ENCODE data around the gene DPH2. TPM values are rescaled to one million over a fixed set of nuclear protein-coding genes. Genes with fewer than 3 reads are reported as not detected.

Gene DPH2
- total RNA-seq, 1 donor from 2014 or later, result 25.3 TPM

DNA sequence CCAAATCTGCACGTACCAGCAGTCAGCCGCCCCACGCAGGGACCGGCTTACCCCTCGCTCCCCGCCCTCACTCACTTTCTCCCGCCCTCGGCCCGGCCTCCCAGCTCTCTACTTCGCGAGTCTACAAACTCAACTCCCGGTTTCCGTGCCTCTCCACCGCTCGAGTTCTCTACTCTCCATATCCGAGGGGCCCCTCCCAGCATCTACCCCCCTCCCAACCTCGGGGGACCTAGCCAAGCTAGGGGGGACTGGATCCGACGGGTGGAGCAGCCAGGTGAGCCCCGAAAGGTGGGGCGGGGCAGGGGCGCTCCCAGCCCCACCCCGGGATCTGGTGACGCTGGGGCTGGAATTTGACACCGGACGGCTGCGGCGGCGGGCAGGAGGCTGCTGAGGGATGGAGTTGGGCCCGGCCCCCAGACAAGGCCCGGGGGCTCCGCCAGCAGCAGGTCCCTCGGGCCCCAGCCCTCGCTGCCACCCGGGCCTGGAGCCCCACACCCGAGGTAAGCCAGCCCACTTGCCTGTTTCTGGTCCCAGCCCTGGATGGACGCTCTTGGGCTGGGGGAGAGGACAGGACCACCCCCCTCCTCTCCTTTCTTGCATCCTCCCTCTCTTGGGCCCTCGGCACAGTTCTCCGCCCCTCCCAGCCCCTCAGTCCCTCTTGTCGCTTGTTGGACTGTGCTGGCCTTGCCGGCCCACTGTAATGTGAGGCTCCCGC is 36.3 kb upstream of the DPH2 start, which contains the start of gene ARTN:
TSS of gene ARTN (plus strand) at position 416 of the 715 bp plus-strand sequence. CDS start 1,856 bp downstream, outside the sequence.
- DNase-seq, result no peak
- Mint-ChIP-seq H3K36me3 (ENCODE audit: unreplicated experiment) (peaks cover 7% of the 10 kb centered on the region), H3K27ac (ENCODE audit: unreplicated experiment) (peak within 1 kb of the TSS; percentile 20), H3K4me3 (ENCODE audit: unreplicated experiment) (peak within 1 kb of the TSS; percentile 60), H3K27me3 (ENCODE audit: unreplicated experiment) (peaks cover 17% of the 10 kb centered on the region), H3K4me1 (ENCODE audit: low read depth, unreplicated experiment) (peaks cover 17% of the 10 kb centered on the region), H3K9me3 (ENCODE audit: unreplicated experiment) (peaks cover 8% of the 10 kb centered on the region)
- TF ChIP-seq, protein P1, sequence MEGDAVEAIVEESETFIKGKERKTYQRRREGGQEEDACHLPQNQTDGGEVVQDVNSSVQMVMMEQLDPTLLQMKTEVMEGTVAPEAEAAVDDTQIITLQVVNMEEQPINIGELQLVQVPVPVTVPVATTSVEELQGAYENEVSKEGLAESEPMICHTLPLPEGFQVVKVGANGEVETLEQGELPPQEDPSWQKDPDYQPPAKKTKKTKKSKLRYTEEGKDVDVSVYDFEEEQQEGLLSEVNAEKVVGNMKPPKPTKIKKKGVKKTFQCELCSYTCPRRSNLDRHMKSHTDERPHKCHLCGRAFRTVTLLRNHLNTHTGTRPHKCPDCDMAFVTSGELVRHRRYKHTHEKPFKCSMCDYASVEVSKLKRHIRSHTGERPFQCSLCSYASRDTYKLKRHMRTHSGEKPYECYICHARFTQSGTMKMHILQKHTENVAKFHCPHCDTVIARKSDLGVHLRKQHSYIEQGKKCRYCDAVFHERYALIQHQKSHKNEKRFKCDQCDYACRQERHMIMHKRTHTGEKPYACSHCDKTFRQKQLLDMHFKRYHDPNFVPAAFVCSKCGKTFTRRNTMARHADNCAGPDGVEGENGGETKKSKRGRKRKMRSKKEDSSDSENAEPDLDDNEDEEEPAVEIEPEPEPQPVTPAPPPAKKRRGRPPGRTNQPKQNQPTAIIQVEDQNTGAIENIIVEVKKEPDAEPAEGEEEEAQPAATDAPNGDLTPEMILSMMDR (IDR thresholded peaks at IDR 0.05; ENCODE audit: partially characterized antibody, unreplicated experiment), result no peak

GRCh38 chr1:43934101-43934985 is 35.5 kb upstream of the DPH2 start:
- DNase-seq, result peak; percentile 83
- H3K27me3 Mint-ChIP-seq (ENCODE audit: unreplicated experiment), result peaks cover 17% of the 10 kb centered on the region
- peaks cover 7% of the 10 kb centered on the region for H3K36me3 Mint-ChIP-seq (ENCODE audit: unreplicated experiment)
- TF ChIP-seq, protein P1 (IDR thresholded peaks at IDR 0.05; ENCODE audit: partially characterized antibody, unreplicated experiment), result peak; percentile 93
- peaks cover 19% of the 10 kb centered on the region for H3K4me1 Mint-ChIP-seq (ENCODE audit: low read depth, unreplicated experiment)
- H3K9me3 Mint-ChIP-seq (ENCODE audit: unreplicated experiment), result peaks cover 8% of the 10 kb centered on the region
- H3K27ac Mint-ChIP-seq (ENCODE audit: unreplicated experiment), result no peak overlapping the region
- peak overlapping the region; percentile 20 for H3K4me3 Mint-ChIP-seq (ENCODE audit: unreplicated experiment)

- no peak for DNase-seq
- Mint-ChIP-seq H3K27ac (ENCODE audit: unreplicated experiment) (no peak overlapping the region), H3K27me3 (ENCODE audit: unreplicated experiment) (peaks cover 21% of the 10 kb centered on the region), H3K4me1 (ENCODE audit: low read depth, unreplicated experiment) (peaks cover 19% of the 10 kb centered on the region), H3K9me3 (ENCODE audit: unreplicated experiment) (peaks cover 8% of the 10 kb centered on the region), H3K4me3 (ENCODE audit: unreplicated experiment) (no peak overlapping the region), H3K36me3 (ENCODE audit: unreplicated experiment) (peaks cover 12% of the 10 kb centered on the region)
- TF ChIP-seq, protein P1 (IDR thresholded peaks at IDR 0.05; ENCODE audit: partially characterized antibody, unreplicated experiment), result peak; percentile 45
Observed at GRCh38 chr1:43934986-43935324, 34.9 kb upstream of the DPH2 start.

GRCh38 chr1:43935711-43936427 is 33.9 kb upstream of the DPH2 start:
- peaks cover 19% of the 10 kb centered on the region for H3K4me1 Mint-ChIP-seq (ENCODE audit: low read depth, unreplicated experiment)

More at GRCh38 chr1:43935711-43936427, 33.9 kb upstream of the DPH2 start:
- DNase-seq, result no peak
- Mint-ChIP-seq H3K27ac (ENCODE audit: unreplicated experiment) (no peak overlapping the region), H3K9me3 (ENCODE audit: unreplicated experiment) (peaks cover 8% of the 10 kb centered on the region), H3K4me3 (ENCODE audit: unreplicated experiment) (peak overlapping the region; percentile 15), H3K36me3 (ENCODE audit: unreplicated experiment) (peaks cover 12% of the 10 kb centered on the region), H3K27me3 (ENCODE audit: unreplicated experiment) (peaks cover 21% of the 10 kb centered on the region)
- TF ChIP-seq, protein P1 (IDR thresholded peaks at IDR 0.05; ENCODE audit: partially characterized antibody, unreplicated experiment), result no peak
